ENCODE data around the gene LYAR. TPM values are rescaled to one million over a fixed set of nuclear protein-coding genes. Genes with fewer than 3 reads are reported as not detected.

LYAR gene
- total RNA-seq, 4 donors from 2014 or later, result 3.7 to 10.3 (median 5.6) TPM

- no peaks in the 10 kb centered on the region for H3K9me3 ChIP-seq
- no peak overlapping the region for H3K4me3 ChIP-seq
- no peak for DNase-seq
- in situ Hi-C loops (cut with MboI; ENCODE audit: low pct_ligation_motif_present in 1 of 4, low pct_unique_long_range_greater_than_20kb in 1 of 4, low sequenced_read_pairs in 3 of 4), result no loop called here
- whole genome bisulfite sequencing, 2 donors (ENCODE audit: low coverage in 1 of 2), result 87 to 100% methylated on average over 3 to 4 of the region's 4 CpGs
- TF ChIP-seq POLR2AphosphoS5 (IDR thresholded peaks at IDR 0.05), result no peak
- no peak for TF ChIP-seq POLR2A (IDR thresholded peaks at IDR 0.05)
- no peak for TF ChIP-seq CTCF (IDR thresholded peaks at IDR 0.05)
- no peak for TF ChIP-seq EP300 (IDR thresholded peaks at IDR 0.05; ENCODE audit: low read depth)
- H3K27ac ChIP-seq, result no peak overlapping the region
- no peaks in the 10 kb centered on the region for H3K27me3 ChIP-seq
- intact Hi-C loops (cut with DNase I; ENCODE audit: low total_unique reads), result no loop called here
- H3K36me3 ChIP-seq, result peaks cover 0 to 3% (median 1%) of the 10 kb centered on the region in 4 donors
- no peaks in the 10 kb centered on the region for H3K4me1 ChIP-seq
These were observed 36.2 kb upstream of the LYAR start for GRCh38 chr4:4326166-4326565.

GRCh38 chr4:4325321-4325720, 35.4 kb upstream of the LYAR start:
- Histone ChIP-seq H3K27ac (no peak overlapping the region), H3K4me3 (no peak overlapping the region), H3K36me3 (peaks cover 0 to 10% (median 3%) of the 10 kb centered on the region in 4 donors), H3K4me1 (no peaks in the 10 kb centered on the region), H3K9me3 (no peaks in the 10 kb centered on the region), H3K27me3 (no peaks in the 10 kb centered on the region)
- intact Hi-C loops (cut with DNase I; ENCODE audit: low total_unique reads) (no loop called here), in situ Hi-C loops (cut with MboI; ENCODE audit: low pct_ligation_motif_present in 1 of 4, low pct_unique_long_range_greater_than_20kb in 1 of 4, low sequenced_read_pairs in 3 of 4) (no loop called here)
- TF ChIP-seq CTCF (IDR thresholded peaks at IDR 0.05) (no peak), POLR2A (IDR thresholded peaks at IDR 0.05) (no peak), POLR2AphosphoS5 (IDR thresholded peaks at IDR 0.05) (no peak), EP300 (IDR thresholded peaks at IDR 0.05; ENCODE audit: low read depth) (no peak)
- 96% methylated on average over 5 of the region's 5 CpGs; no CpG with 5 or more reads in 1 of the 2 donors for WGBS, 2 donors (ENCODE audit: low coverage in 1 of 2)
- no peak for DNase-seq

GRCh38 chr4:4323705-4324534, 34.0 kb upstream of the LYAR start:
- WGBS, 2 donors (ENCODE audit: low coverage in 1 of 2), result 58 to 75% methylated on average over 2 to 10 of the region's 10 CpGs
- TF ChIP-seq CTCF (IDR thresholded peaks at IDR 0.05), result no peak
- TF ChIP-seq POLR2AphosphoS5 (IDR thresholded peaks at IDR 0.05), result no peak
- no peak for TF ChIP-seq EP300 (IDR thresholded peaks at IDR 0.05; ENCODE audit: low read depth)
- TF ChIP-seq POLR2A (IDR thresholded peaks at IDR 0.05), result no peak
- intact Hi-C loops (cut with DNase I; ENCODE audit: low total_unique reads), result no loop called here

GRCh38 chr4:4321951-4322688, 32.2 kb upstream of the LYAR start:
- intact Hi-C loops (cut with DNase I; ENCODE audit: low total_unique reads), result no loop called here
- TF ChIP-seq POLR2AphosphoS5 (IDR thresholded peaks at IDR 0.05), result no peak
- no peak for TF ChIP-seq CTCF (IDR thresholded peaks at IDR 0.05)
- in situ Hi-C loops (cut with MboI; ENCODE audit: low pct_ligation_motif_present in 1 of 4, low pct_unique_long_range_greater_than_20kb in 1 of 4, low sequenced_read_pairs in 3 of 4), result no loop called here
- no peak overlapping the region for H3K27ac ChIP-seq
- DNase-seq, result no peak
- WGBS, 2 donors (ENCODE audit: low coverage in 1 of 2), result 86 to 100% methylated on average over 2 to 18 of the region's 18 CpGs
- H3K27me3 ChIP-seq, result no peaks in the 10 kb centered on the region
- H3K9me3 ChIP-seq, result no peaks in the 10 kb centered on the region
- no peak overlapping the region for H3K4me3 ChIP-seq
- no peaks in the 10 kb centered on the region for H3K4me1 ChIP-seq
- peaks cover 0 to 10% (median 4%) of the 10 kb centered on the region in 4 donors for H3K36me3 ChIP-seq

More at GRCh38 chr4:4323705-4324534, 34.0 kb upstream of the LYAR start:
- no peak for DNase-seq
- in situ Hi-C loops (cut with MboI; ENCODE audit: low pct_ligation_motif_present in 1 of 4, low pct_unique_long_range_greater_than_20kb in 1 of 4, low sequenced_read_pairs in 3 of 4), result no loop called here
- no peaks in the 10 kb centered on the region for H3K4me1 ChIP-seq
- H3K4me3 ChIP-seq, result no peak overlapping the region
- peaks cover 0 to 10% (median 3%) of the 10 kb centered on the region in 4 donors for H3K36me3 ChIP-seq
- H3K9me3 ChIP-seq, result no peaks in the 10 kb centered on the region
- no peaks in the 10 kb centered on the region for H3K27me3 ChIP-seq
- H3K27ac ChIP-seq, result no peak overlapping the region

Measured in transverse colon (tissue), 4 donors.